Mesenchymal stem cell (in vitro differentiated cells and primary cell): ENCODE data around the gene CUL5. TPM values are rescaled to one million over a fixed set of nuclear protein-coding genes. Genes with fewer than 3 reads are reported as not detected.
A peak's percentile ranks its signal among the peaks of the same experiment; 100 is the strongest.

Experiments used
- DNase-seq: peaks from one replicate; pipeline ENCODE4 v3.0.0-alpha.2; 2013
- H2AFZ ChIP-seq: one replicate; pipeline ENCODE4 v1.6.1; 2013; ENCODE audit warnings: low read depth, mild to moderate bottlenecking, control low read depth, inconsistent platforms, low read length, moderate library complexity
- H2AK5ac ChIP-seq: 2 replicates; pipeline ENCODE4 v1.6.1; 2013; ENCODE audit warnings: low read length, moderate library complexity, mild to moderate bottlenecking, inconsistent platforms; ENCODE audit not compliant: severe bottlenecking
- H2BK120ac ChIP-seq: one replicate; pipeline ENCODE4 v1.6.1; 2013; ENCODE audit warnings: low read depth, mild to moderate bottlenecking, inconsistent platforms, low read length, moderate library complexity
- H2BK12ac ChIP-seq, 2 experiments: one replicate each; pipeline ENCODE4 v1.6.1; 2013; ENCODE audit warnings: inconsistent platforms in 2 of 2, low read length in 2 of 2, mild to moderate bottlenecking in 2 of 2, moderate library complexity in 2 of 2, control low read depth in 1 of 2
- H2BK15ac ChIP-seq: one replicate; pipeline ENCODE4 v1.6.1; 2013; ENCODE audit warnings: mild to moderate bottlenecking, low read depth, inconsistent platforms; ENCODE audit not compliant: poor library complexity, severe bottlenecking
- H2BK5ac ChIP-seq: 2 replicates; pipeline ENCODE4 v1.6.1; 2013; ENCODE audit warnings: low read depth, mild to moderate bottlenecking, low read length, control low read depth, inconsistent platforms; ENCODE audit not compliant: poor library complexity, severe bottlenecking
- H3K14ac ChIP-seq, 2 experiments: one replicate each; pipeline ENCODE4 v1.6.1; 2013; ENCODE audit warnings: inconsistent platforms in 2 of 2, low read length in 2 of 2, control low read depth in 1 of 2, mild to moderate bottlenecking in 1 of 2, moderate library complexity in 1 of 2
- H3K18ac ChIP-seq, 2 experiments: one replicate each; pipeline ENCODE4 v1.6.1; 2013; ENCODE audit warnings: inconsistent platforms in 2 of 2, low read length in 2 of 2, control low read depth in 1 of 2, low read depth in 1 of 2, mild to moderate bottlenecking in 1 of 2
- H3K23ac ChIP-seq, 2 experiments: one replicate each; pipeline ENCODE4 v1.6.1; 2013; ENCODE audit warnings: inconsistent platforms in 2 of 2, low read length in 2 of 2, mild to moderate bottlenecking in 2 of 2, moderate library complexity in 2 of 2, control low read depth in 1 of 2
- H3K27ac ChIP-seq: 2 replicates; pipeline ENCODE4 v1.5.1; 2013; ENCODE audit warnings: mild to moderate bottlenecking, moderate library complexity, low read length, control low read depth, inconsistent platforms; ENCODE audit not compliant: poor library complexity, severe bottlenecking
- H3K27me3 ChIP-seq, 2 experiments: 2 replicates each; pipeline versions ENCODE4 v1.6.1 to v1.7.0; 2013; ENCODE audit warnings: low read length in 2 of 2, mild to moderate bottlenecking in 2 of 2, moderate library complexity in 2 of 2, control low read depth in 1 of 2, inconsistent platforms in 1 of 2; ENCODE audit not compliant: control insufficient read depth in 1 of 2, insufficient read depth in 1 of 2
- H3K36me3 ChIP-seq, 2 experiments: 2 replicates each; pipeline versions ENCODE4 v1.6.1 to v1.7.0; 2013; ENCODE audit warnings: low read length in 2 of 2, control low read depth in 1 of 2, inconsistent platforms in 1 of 2, low read depth in 1 of 2, mild to moderate bottlenecking in 1 of 2; ENCODE audit not compliant: insufficient read depth in 2 of 2, control insufficient read depth in 1 of 2
- H3K4ac ChIP-seq, 2 experiments: one replicate each; pipeline ENCODE4 v1.6.1; 2013; ENCODE audit warnings: inconsistent platforms in 2 of 2, low read length in 2 of 2, mild to moderate bottlenecking in 2 of 2, moderate library complexity in 2 of 2, control low read depth in 1 of 2, low read depth in 1 of 2
- H3K4me1 ChIP-seq: 2 replicates; pipeline ENCODE4 v1.6.1; 2013; ENCODE audit warnings: low read depth, low read length, control low read depth; ENCODE audit not compliant: control insufficient read depth, insufficient read depth
- H3K4me2 ChIP-seq: 2 replicates; pipeline ENCODE4 v1.6.1; 2013; ENCODE audit warnings: low read length, mild to moderate bottlenecking, inconsistent platforms; ENCODE audit not compliant: poor library complexity, severe bottlenecking
- H3K4me3 ChIP-seq, 2 experiments: 2 replicates each; pipeline versions ENCODE4 v1.5.1 to v1.7.0; 2013; ENCODE audit warnings: low read length in 2 of 2, mild to moderate bottlenecking in 2 of 2, control low read depth in 1 of 2, low read depth in 1 of 2; ENCODE audit not compliant: insufficient read depth in 1 of 2
- H3K79me1 ChIP-seq: replicated peaks from 2 replicates; pipeline ENCODE4 v1.6.1; 2013; ENCODE audit warnings: mild to moderate bottlenecking, control low read depth, low read length, inconsistent platforms; ENCODE audit not compliant: poor library complexity, severe bottlenecking
- H3K9ac ChIP-seq: 2 replicates; pipeline ENCODE4 v1.7.0; 2013; ENCODE audit warnings: mild to moderate bottlenecking, low read length, moderate library complexity
- H3K9me3 ChIP-seq: 2 replicates; pipeline ENCODE4 v1.7.0; 2013; ENCODE audit warnings: mild to moderate bottlenecking, low read length; ENCODE audit not compliant: control insufficient read depth
- H4K8ac ChIP-seq: one replicate; pipeline ENCODE4 v1.6.1; 2013; ENCODE audit warnings: inconsistent platforms, mild to moderate bottlenecking, low read length, moderate library complexity
- H4K91ac ChIP-seq: one replicate; pipeline ENCODE4 v1.6.1; 2013; ENCODE audit warnings: mild to moderate bottlenecking, low read length, inconsistent platforms
- WGBS: methylation state at CpG from one replicate; pipeline ENCODE4 v1.1.7; 2013; ENCODE audit warnings: mixed read lengths; 5-methylcytosine and 5-hydroxymethylcytosine counted together
- small RNA-seq: library from polyadenylated mRNA; stranded (forward); fragments of <200 nt; extraction: miRNeasy Mini kit (QIAGEN cat#:217004); gene quantifications from one replicate; pipeline ENCODE3, GENCODE V24; 2013; ENCODE audit warnings: low read depth

The CUL5 gene

DNA sequence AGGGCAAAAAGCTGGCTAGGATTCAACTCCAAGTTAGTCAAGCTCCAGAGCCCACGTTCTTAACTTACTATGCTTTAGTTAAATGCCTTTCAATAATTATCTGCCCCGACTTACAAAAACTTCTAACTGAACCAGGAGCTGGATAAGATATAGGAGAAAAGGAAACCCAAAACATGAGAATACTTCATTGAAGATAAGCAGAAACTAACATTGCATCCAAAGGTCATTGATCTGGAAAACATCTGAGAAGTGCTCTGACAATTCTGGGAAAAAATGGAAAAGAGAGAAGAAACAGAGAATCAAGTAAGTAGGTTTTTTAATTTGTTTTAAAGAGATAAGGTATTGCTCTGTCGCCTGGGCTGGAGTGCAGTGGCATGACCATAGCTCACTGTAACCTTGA is 139.9 kb downstream of the CUL5 start:
- H2AK5ac ChIP-seq, result no peak overlapping the region
- no peak overlapping the region for H3K4me3 ChIP-seq
- no peaks in the 10 kb centered on the region for H3K27me3 ChIP-seq
- no peak overlapping the region for H3K14ac ChIP-seq
- no peak overlapping the region for H4K91ac ChIP-seq
- no peak overlapping the region for H2BK5ac ChIP-seq
- no peaks in the 10 kb centered on the region for H3K9me3 ChIP-seq
- no peak overlapping the region for H2BK120ac ChIP-seq
- no peak overlapping the region for H4K8ac ChIP-seq
- H3K18ac ChIP-seq, result no peak overlapping the region
- peaks cover 19 to 91% of the 10 kb centered on the region in 2 experiments for H3K36me3 ChIP-seq
- no peak overlapping the region for H2BK15ac ChIP-seq
- no peak overlapping the region for H3K27ac ChIP-seq
- H3K4me1 ChIP-seq, result no peaks in the 10 kb centered on the region
- no peak overlapping the region for H2BK12ac ChIP-seq
- 100% methylated on average over 1 of the region's 3 CpGs for WGBS
- no peak overlapping the region for H3K9ac ChIP-seq
- no peak overlapping the region for H3K4ac ChIP-seq
- no peak overlapping the region for H3K4me2 ChIP-seq
- no peak overlapping the region for H3K23ac ChIP-seq
- no peak overlapping the region for H2AFZ ChIP-seq
- peaks cover 14% of the 10 kb centered on the region for H3K79me1 ChIP-seq
- peak; percentile 60 for DNase-seq

DNA sequence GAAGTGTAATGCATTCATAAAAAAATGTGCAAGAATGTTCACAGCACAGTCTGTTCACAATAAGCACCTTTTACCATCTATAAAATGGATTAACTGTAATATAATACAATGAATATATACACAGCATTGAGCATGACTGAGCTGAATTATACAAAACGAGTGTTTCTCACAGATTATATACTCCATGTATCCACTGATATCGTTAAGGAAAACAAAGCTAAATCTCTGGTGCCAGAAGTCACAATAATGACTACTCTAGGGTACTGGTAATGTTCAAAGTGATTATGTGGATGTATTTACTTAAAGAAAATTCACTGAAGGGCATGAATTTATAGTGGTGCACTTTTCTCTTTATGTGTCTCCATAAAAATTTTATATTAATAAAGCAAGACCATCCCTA is 145.9 kb downstream of the CUL5 start:
- H3K9ac ChIP-seq, result no peak overlapping the region
- H2BK15ac ChIP-seq, result no peak overlapping the region
- H4K91ac ChIP-seq, result no peak overlapping the region
- no peak overlapping the region for H4K8ac ChIP-seq
- no peaks in the 10 kb centered on the region for H3K9me3 ChIP-seq
- H2AFZ ChIP-seq, result no peak overlapping the region
- peaks cover 10 to 93% of the 10 kb centered on the region in 2 experiments for H3K36me3 ChIP-seq
- H2BK12ac ChIP-seq, result no peak overlapping the region
- WGBS, result 100% methylated on average over 2 of the region's 2 CpGs
- H3K27ac ChIP-seq, result no peak overlapping the region
- H2BK5ac ChIP-seq, result no peak overlapping the region
- no peak overlapping the region for H3K14ac ChIP-seq
- H3K18ac ChIP-seq, result no peak overlapping the region
- no peaks in the 10 kb centered on the region for H3K4me1 ChIP-seq
- no peak overlapping the region for H3K4me2 ChIP-seq
- H2AK5ac ChIP-seq, result no peak overlapping the region
- no peak overlapping the region for H2BK120ac ChIP-seq
- no peak overlapping the region for H3K4me3 ChIP-seq
- H3K4ac ChIP-seq, result no peak overlapping the region
- no peak overlapping the region for H3K23ac ChIP-seq
- H3K27me3 ChIP-seq, result no peaks in the 10 kb centered on the region
- no peak for DNase-seq
- peaks cover 10% of the 10 kb centered on the region for H3K79me1 ChIP-seq

Small RNA genes within 50 kb of the gene (small RNA-seq; reads per million reads assigned to genes)
- gene RF00019, result not detected
